GM18868 (cell line): ENCODE data around the gene TRRAP.
"Not testable (repeated sequence)": the region's sequence is repeated elsewhere in the genome, so short reads cannot be mapped to it uniquely, and the experiment has no call there.

Experiments used
- ATAC-seq: cut with Tn5 transposase; IDR thresholded peaks from one replicate; pipeline ENCODE4 v1.9.1; 2021; ENCODE audit warnings: mild to moderate bottlenecking, moderate library complexity; ENCODE audit not compliant: unreplicated experiment

TRRAP gene

DNA sequence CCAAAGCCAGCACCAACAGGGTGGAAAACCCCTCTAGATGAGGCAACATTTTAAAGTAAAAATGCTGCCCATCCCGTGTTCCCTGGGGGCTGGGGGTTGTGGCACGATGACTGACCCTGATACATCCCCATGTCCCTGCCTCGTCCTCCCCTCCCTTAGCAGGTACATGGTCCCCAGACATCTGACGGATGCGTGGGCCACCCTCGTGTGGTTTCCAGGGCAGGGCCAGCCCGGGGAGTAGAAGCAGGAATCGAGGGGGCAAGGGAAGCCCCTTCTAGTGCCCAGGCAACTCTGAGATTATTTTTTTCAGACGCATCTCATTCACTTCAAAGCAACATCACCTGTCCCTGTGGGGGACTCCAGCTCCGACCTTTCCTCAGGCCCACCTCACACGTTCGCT is 12.0 kb upstream of the TRRAP start:
- ATAC-seq: no peak

DNA sequence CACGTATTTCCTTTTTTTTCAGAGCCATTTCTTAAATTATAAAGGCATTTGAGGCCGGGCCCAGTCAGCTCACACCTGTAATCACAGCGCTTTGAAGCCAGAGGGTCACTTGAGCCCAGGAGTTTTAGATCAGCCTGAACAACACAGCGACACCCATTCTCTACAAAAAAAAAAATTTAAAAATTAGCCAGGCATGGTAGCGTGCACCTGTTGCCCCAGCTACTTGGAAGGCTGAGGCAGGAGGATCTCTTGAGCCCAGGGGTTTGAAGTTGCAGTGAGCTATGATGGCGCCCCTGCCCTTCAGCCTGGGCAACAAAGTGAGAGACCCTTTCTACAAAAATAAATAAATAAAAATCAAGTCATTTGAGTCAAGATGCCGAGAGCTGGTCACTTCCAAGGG is 11.6 kb upstream of the TRRAP start:
- no peak for ATAC-seq

DNA sequence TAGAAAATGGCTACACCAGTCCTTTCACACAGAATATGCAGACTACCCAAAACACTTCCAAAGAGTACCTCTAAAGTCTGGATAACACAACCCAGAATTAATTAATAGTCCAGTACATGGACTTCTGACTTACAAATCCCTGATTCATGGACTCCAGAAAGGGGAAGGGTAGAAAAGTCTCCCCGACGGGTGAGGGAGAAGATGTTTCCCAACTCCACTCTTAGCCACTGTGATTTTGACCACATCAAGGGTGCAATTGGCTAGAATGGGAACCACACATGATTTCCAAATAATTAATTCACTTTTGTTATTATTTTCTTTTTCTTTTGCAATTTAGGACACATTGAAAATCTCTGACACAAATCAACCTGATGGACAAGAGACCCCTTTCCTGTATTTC is 9.9 kb upstream of the TRRAP start:
- no peak for ATAC-seq

DNA sequence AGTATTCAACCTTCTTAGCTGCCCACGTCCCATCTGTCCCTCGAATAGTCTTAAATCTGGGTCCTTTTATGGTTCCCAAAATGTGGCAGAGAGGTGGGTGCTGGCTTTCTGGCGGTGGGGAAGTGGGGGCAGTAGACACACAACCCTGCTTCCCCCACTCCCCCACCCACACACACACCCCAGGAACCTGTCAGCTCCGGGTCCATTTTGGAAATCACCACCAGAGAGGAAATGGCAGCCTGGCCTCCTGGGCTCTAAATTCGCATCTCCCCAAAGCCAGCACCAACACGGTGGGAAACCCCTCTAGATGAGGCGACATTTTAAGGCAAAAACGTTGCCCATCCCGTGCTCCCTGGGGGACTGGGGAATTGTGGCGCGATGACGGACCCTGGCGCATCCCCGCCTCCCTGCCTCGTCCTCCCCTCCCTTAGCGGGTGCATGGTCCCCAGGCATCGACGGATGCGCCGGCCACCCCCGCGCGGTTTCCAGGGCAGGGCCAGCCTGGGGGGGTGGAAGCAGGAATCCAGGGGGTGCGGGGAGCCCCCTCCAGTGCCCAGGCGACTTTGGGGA is 9.2 kb upstream of the TRRAP start:
- no peak for ATAC-seq

DNA sequence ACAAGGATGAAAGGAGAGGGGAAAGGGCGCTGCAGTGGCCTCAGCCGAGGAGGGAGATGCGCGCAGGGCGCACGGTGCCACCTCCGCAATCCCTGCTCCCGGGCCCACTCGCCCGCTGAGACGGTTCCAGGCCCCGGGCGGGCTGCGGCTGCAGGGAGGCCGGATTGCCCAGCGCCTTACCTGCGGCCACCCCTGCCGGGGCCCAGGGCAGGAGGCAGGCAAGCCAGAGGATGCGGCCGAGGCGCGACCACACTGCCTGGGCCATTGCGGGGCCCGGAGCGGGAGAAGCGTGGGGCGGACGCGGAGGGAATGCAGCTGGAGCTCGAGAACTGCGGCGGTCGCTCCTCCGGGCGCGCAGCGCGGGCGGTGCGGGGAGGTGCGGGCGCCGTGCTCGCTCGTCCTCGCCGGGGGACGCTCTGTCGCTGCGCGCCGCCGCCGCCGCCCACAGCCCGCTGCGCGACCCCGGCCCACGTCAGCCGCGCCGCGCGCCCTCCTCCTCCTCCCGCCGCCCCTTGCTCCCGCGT is 8.7 kb upstream of the TRRAP start, which contains the start of gene TMEM130:
TSS of gene TMEM130 (minus strand) at position 418 of the 524 bp plus-strand sequence. CDS start at position 265, 153 bp downstream.
- ATAC-seq: no peak

DNA sequence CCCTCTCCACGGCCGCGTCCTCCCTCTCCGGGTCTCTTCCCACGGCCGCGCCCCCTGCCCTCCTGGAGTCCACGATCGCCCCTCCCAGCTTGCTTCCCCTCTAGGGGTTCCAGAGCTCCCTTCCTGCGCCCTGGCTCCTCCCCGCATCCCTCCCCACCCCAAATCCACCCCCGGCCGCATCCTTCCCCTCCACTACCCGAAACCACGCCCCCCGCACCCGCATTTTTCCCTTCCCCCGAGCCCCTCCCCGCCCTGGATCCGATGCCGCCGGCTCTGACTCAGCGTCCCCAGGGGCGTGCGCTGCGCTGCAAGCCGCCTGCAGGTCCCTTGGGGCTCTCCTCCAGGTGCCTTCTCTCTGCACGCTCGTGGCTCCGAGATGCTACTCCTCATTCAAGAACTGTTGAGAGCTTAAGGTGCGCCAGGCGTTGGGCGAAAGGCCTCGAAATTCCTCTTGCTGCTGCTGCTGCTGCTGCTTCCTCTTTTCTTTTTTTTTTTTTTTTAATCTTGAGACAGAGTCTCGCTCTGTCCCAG is 8.1 kb upstream of the TRRAP start:
- ATAC-seq: peak; percentile 91

DNA sequence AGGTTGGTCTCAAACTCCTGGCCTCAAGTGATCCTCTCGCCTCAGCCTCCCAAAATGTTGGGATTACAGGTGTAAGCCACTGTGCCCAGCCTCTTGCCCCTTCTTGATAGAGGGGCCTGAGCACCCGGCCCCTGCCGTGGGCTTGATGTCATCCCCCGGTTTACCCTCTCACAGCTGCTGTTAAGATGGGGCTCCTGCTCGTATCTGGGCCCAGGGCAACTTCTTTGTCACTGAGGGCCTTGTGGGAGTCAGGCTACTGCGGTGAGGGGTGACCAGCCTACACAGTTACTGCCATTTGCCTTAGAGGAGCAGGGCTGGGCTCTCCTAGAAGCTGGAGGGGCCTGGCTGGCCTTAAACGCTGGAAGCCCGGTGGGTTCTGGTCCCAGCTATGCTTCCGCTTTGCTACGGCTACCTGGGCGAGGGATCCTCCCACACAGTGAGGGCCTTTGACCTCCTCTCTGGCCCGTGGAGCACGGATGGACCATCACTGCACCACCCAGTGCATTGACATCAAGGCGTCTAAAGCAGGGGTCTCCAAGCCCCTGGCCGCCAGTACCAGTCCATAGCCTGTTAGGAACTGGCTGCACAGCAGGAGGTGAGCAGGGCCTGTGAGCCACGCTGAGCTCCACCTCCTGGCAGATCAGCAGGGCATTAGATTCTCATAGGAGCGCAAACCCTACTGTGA is 7.4 kb upstream of the TRRAP start:
- no peak for ATAC-seq

DNA sequence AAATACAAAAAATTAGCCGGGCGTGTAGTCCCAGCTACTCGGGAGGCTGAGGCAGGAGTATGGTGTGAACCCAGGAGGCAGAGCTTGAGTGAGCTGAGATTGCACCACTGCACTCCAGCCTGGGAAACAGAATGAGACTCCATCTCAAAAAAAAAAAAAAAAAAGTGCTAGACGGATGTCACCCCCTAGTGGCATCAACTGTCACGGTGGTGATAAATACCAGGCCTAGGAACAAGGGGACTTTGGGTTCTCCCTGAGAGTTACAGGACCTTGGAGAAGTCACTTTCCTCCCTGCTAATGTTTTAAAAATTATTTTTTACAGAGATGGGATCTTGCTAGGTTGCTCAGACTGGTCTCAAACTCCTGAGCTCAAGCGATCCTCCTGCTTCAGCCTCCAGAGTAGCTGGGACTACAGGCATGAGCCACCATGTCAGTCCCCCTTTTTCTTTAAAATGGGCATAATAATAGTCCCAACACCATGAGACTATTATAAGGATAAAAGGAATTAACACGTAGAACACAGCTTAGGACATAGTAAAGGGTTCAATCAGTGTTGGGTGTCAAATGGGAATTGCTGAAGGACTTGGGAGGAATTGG is 5.9 kb upstream of the TRRAP start:
- ATAC-seq: no peak

DNA sequence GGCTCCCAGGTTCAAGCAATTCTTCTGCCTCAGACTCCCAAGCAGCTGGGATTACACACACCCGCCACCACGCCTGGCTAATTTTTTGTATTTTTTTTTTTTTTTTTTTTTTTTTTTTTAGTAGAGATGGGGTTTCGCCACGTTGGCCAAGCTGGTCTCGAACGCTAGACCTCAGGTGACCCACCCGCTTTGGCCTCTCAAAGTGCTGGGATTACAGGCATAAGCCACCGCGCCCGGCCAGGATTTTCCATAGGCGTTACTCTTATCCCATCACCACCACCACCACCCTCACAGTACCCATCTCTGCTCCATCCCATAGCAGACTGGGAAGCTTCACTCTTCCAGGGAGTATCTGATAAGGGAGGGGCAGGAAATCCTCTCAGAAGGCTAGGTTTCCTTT is 4.7 kb upstream of the TRRAP start:
- not testable (repeated sequence) for ATAC-seq

DNA sequence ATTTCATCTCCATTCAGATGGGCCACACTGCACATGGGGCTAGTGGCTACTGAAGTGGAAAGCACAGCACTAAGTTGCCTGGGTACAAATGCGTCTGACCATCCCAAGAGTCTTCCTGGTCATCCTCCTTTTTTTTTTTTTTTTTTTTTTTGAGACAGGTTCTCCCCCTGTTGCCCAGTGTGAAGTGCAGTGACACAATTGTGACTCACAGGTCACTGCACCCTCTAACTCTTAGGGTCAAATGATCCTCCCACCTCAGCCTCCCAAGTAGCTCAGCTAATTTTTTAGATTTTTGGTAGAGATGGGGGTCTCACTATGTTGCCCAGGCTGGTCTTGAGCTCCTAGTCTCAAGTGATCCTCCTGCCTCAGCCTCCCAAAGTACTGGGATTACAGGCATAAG is 3.4 kb upstream of the TRRAP start:
- no peak for ATAC-seq

DNA sequence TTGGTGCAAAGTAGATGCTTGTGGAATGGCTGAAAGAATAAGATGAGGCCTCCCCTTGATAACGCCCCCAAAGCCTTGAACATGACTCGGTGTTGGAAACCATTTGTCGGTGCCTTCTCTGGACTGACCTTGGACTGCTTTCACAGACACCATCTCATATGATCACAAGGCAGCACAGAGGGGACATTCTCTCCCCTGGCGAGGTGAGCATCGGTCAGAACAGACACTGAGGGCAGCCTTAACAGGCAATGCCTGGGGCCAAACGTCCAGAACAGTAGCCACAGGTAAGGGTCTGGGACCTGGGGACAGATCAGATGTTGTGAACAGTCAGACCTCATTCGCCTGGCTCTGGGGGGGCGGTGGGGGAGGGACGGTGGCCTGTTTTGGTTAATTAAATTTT is 2.8 kb upstream of the TRRAP start:
- no peak for ATAC-seq

DNA sequence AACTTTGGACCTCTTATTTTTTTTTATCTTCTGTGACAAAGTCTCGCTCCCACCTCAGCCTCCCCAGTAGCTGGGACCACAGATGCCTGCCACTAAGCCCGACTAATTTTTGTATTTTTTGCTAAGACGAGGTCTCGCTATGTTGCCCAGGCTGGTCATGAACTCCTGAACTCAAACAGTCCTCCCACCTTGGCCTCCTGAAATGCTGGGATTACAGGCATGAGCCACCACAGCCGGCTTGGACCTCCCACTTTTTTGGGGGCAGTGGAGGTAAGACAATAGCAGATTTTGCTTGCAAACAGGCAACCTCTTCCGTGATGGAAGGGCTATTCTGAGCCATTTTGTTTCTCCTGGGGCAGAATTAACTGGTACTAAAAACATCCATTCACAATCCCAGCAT is 1.2 kb upstream of the TRRAP start:
- ATAC-seq: no peak

DNA sequence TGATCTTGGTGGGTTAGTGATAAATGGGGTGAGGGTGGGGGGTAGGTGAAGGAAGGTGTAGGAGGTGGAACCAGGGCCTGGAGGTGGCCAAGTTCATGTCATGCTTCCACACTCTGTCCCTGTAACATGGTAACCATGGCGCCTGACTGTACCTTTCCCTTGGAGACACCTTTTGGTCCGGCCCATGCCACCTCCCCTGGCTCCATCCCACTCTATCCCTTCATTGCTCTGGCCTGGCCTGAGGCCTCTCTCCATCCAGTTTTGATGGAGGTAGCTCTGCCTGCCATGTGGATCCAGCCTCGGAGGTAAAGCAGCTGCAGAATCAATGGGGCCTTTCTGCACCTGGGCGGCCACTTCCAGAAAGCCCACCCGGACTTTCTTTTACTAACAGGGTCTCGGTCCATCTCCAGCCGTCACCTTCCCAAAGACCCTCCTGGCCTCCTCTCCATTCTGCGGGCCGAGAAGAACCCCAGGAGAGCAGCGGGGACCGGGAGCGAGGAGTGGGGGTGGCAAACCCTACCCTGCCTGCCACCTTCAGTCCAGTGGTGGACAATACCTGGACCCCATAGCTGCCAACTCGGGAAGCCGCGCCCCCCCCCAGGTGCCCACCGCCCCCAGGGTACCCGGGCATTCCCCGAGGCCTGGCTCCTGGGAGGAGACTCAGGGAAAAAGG is 504 bp upstream of the TRRAP start:
- no peak for ATAC-seq

DNA sequence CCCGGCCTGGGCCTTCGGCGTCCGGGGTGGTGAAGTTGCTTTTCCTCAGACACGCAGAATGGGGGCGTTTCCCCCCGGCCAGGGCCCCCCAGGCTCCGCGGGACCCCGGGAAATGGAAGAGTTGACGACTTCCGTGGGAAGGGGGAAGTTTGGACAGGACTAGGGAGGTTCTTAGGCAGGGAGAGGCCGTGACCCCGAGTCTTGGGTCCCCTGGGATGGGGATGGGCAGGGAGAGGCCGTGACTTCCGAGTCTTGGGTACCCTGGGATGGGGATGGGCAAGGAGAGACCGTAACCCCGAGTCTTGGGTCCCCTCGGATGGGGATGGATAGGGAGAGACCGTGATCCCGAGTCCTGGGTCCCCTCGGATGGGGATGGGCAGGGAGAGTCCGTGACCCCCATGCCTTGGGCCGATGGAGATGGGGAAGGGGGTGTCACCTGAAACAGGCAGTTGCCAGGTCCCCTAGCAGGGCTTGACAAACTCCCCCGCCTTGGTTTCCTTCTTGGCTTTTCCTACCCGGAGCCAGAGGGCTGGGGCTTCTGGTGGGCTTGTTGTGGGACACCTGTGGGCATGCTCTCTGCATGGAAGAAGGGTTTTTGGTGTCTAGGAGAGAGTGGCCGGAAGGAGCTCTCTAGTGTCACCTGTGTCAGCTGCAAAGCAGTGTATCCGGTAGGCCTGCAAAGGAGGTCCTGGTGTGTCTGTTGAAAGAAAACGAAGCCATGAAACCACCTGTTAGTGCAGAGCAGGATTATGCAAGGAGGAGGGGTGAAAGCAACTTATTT is 1.1 kb downstream of the TRRAP start:
- peak; percentile 79 for ATAC-seq

DNA sequence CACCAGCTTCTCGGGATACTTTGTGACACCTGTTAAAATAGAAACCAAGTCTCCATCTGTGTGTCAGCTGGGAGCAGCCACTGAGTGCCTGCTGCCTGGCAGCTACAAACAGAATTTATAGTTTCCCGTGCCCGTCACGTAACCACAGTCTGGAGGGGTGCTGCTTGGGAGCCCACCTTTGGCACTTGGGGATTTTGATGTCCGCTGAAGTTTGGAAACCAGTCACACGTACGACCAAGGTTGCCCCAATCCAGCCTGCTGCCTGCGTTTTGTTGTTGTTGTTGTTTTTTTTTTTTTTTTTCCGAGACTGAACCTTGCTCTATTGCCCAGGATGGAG is 1.6 kb downstream of the TRRAP start:
- no peak for ATAC-seq

DNA sequence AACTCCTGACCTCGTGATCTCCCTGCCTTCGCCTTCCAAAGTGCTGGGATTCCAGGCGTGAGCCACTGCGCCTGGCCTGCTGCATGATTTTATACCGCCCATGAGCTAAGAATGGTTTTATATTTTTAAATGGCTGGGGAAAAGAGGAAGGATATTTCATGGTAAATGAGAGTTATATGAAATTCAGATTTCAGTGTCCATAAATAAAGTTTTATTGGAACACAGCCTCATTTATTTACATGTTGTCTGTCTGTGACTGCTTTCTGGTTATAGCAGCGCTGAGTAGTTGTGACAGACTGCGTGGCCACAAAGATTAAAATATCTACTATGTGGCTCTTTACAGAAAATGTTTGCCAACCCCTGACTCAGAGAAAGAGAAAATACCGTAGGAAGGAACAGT is 2.2 kb downstream of the TRRAP start:
- no peak for ATAC-seq

DNA sequence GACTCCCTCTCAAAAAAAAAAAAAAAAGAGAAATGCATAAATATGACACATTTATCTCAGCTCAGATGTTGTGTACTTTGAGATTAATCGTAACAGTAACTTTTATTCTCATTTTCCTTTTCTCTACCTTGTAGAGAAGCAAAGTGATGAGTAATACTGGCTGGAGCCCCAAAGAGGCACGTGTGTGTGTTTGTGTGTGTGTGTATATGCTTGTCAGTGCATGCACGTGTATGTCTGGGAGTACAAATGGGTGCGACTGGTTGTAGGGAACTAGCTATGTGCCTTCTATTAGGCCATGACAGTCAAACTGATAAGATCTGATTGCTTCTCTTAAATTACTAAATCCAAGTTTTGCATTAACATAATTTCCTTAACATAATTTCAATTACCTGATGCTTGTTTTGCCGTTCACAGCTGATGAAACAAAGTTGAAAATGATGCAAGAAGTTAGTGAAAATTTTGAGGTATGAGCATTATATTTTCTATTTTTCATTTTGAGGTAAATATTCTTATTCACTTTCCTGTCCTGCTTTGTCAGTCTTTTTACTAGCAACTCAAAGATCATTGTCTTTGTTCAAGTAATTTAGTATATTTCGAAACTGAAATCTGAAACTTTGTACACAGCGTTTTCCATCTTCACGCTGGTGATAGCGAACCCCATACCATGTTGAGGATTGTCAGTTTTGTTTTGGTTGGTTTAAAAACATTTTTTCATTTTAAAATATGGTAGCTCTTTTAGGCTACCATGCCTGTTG is 3.4 kb downstream of the TRRAP start:
- ATAC-seq: no peak

DNA sequence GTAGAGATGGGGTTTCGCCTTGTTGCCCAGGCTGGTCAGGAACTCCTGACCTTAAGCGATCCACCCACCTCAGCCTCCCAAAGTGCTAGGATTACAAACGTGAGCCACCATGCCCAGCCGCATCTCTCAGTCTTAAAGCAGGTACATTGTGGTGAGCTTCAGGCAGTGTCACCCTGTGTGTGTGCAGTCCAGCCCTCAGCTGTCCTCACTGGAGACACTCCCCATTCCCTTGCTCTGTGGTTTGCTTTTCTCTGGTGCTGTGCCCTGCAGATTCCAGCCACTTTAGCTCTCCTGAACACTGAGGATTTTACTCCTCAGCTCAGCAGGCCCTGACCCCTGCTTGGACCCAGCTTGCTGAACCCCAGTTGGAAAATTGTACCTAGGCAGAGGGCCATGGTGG is 6.1 kb downstream of the TRRAP start:
- ATAC-seq: no peak

DNA sequence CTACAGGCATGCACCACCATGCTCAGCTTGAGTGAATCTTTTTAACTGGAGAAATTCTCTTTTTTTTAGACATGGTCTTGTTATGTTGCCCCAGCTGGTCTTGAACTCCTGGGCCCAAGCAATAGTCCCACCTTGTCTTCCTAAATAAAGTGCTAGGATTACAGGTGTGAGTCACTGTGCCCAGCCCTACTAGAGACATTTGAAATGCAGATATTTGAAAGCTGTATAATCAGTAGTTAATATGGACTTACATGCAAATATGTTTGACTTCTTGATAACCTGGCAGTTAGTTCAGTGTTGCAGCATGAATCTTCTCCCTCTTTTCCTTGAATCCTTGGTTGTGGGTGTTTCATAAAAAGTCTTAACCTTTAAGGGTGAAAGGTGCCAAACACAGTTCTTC is 8.7 kb downstream of the TRRAP start:
- ATAC-seq: no peak

DNA sequence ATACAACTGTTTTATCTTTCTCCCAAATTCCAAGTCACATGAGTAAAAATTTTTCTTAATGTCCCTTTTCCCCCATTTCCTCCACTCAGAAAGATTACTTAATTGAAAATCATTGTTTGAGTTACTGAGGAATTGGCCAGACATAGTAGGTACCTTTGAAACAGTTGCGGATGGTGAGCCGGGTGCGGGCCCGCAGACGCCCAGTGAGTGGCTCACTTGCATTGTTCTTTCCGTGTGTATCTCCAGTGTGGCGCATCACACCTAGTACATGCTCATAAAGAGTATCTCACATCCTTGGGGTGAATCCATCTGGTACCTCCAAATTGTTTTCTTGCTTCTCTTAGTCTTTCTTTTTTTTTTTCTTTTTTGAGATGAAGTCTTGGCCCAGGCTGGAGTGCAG is 14.3 kb downstream of the TRRAP start:
- no peak for ATAC-seq
